Measurements from ENCODE around the gene MEAK7.
A peak's percentile ranks its signal among the peaks of the same experiment; 100 is the strongest.
"Not testable (repeated sequence)": the region's sequence is repeated elsewhere in the genome, so short reads cannot be mapped to it uniquely, and the experiment has no call there.

Gene MEAK7

GRCh38 chr16:84532291-84532724 lies 27.8 kb upstream of the MEAK7 start:
- no peak for DNase-seq

- no peak for DNase-seq
Observed at GRCh38 chr16:84531671-84532111, 27.2 kb upstream of the MEAK7 start.

GRCh38 chr16:84530590-84530989 lies 26.1 kb upstream of the MEAK7 start:
- no peak for DNase-seq

- no peak for DNase-seq
Observed at GRCh38 chr16:84529607-84530006, 25.1 kb upstream of the MEAK7 start.

- no peak for DNase-seq
Observed at GRCh38 chr16:84528322-84528721, 23.9 kb upstream of the MEAK7 start.

GRCh38 chr16:84527532-84528269 lies 23.2 kb upstream of the MEAK7 start:
- no peak for DNase-seq

- DNase-seq: no peak
Observed at GRCh38 chr16:84526794-84527531, 22.5 kb upstream of the MEAK7 start.

GRCh38 chr16:84524941-84525581 lies 20.6 kb upstream of the MEAK7 start:
- not testable (repeated sequence) for DNase-seq

- no peak for DNase-seq
Observed at GRCh38 chr16:84524346-84524920, 20.0 kb upstream of the MEAK7 start.

GRCh38 chr16:84521497-84521770 lies 17.0 kb upstream of the MEAK7 start:
- no peak for DNase-seq

GRCh38 chr16:84520725-84521496 lies 16.5 kb upstream of the MEAK7 start:
- DNase-seq: no peak

- DNase-seq: no peak
Observed at GRCh38 chr16:84519855-84520254, 15.4 kb upstream of the MEAK7 start.

- DNase-seq: peak; percentile 73
Observed at GRCh38 chr16:84518804-84519341, 14.4 kb upstream of the MEAK7 start.

GRCh38 chr16:84518220-84518619 lies 13.8 kb upstream of the MEAK7 start:
- not testable (repeated sequence) for DNase-seq

GRCh38 chr16:84517366-84517765 lies 12.9 kb upstream of the MEAK7 start:
- DNase-seq: no peak

GRCh38 chr16:84514874-84515835 lies 10.7 kb upstream of the MEAK7 start:
- peak; percentile 86 for DNase-seq

GRCh38 chr16:84514295-84514873 lies 9.9 kb upstream of the MEAK7 start:
- DNase-seq: no peak

- DNase-seq: no peak
Observed at GRCh38 chr16:84513666-84514065, 9.2 kb upstream of the MEAK7 start.

GRCh38 chr16:84513123-84513522 lies 8.7 kb upstream of the MEAK7 start:
- no peak for DNase-seq

GRCh38 chr16:84511831-84512230 lies 7.4 kb upstream of the MEAK7 start:
- no peak for DNase-seq

All from CD4-positive, alpha-beta T cell treated with Interleukin-21 for 1 hour (primary cell).